Sigmoid colon (tissue), 7 donors: Measurements from ENCODE around the gene ITPR2. TPM values are rescaled to one million over a fixed set of nuclear protein-coding genes. Genes with fewer than 3 reads are reported as not detected.
"Not testable (repeated sequence)": the region's sequence is repeated elsewhere in the genome, so short reads cannot be mapped to it uniquely, and the experiment has no call there.

Source experiments
- DNase-seq: peaks from one replicate; pipeline ENCODE4 v3.0.0-alpha.2; 2019
- H3K27ac ChIP-seq, 4 donors: fragments of 200-600 bp; sonication (generic); one replicate each; pipeline ENCODE4 v1.5.1; 2016 to 2019; ENCODE audit warnings: mild to moderate bottlenecking in 1 of 4
- H3K27me3 ChIP-seq, 3 donors: fragments of 200-600 bp; sonication (generic); one replicate each; pipeline ENCODE4 v1.5.1; 2019; ENCODE audit warnings: mild to moderate bottlenecking in 1 of 3
- H3K36me3 ChIP-seq, 4 donors: fragments of 200-600 bp; sonication (generic); one replicate each; pipeline ENCODE4 v1.5.1; 2016 to 2019
- H3K4me1 ChIP-seq, 4 donors: fragments of 200-600 bp; sonication (generic); one replicate each; pipeline ENCODE4 v1.5.1; 2017 to 2019
- H3K4me3 ChIP-seq, 4 donors: fragments of 200-600 bp; sonication (generic); one replicate each; pipeline ENCODE4 v1.5.1; 2017 to 2019; ENCODE audit warnings: mild to moderate bottlenecking in 2 of 4, moderate library complexity in 1 of 4
- H3K9me3 ChIP-seq, 4 donors: fragments of 200-600 bp in 3 of 4; sonication (generic) in 3 of 4; one replicate each; pipeline versions ENCODE4 v1.5.1 to v1.6.1; 2013 to 2019
- EP300 ChIP-seq, 4 donors: sonication (generic); formaldehyde crosslinking; IDR thresholded peaks; one replicate each; pipeline ENCODE4 v1.6.1; 2017; ENCODE audit warnings: antibody characterized with exemption in 4 of 4
- POLR2A ChIP-seq, 2 donors: fragments of 450-650 bp; IDR thresholded peaks; one replicate each; pipeline ENCODE4 v1.6.1; 2016; ENCODE audit warnings: antibody characterized with exemption in 2 of 2, mild to moderate bottlenecking in 2 of 2, moderate library complexity in 2 of 2
- POLR2AphosphoS5 ChIP-seq, 4 donors: sonication (generic); formaldehyde crosslinking; IDR thresholded peaks; one replicate each; pipeline ENCODE4 v1.6.1; 2017; ENCODE audit warnings: antibody characterized with exemption in 4 of 4
- WGBS, 2 donors: extraction: QIAGEN DNeasy Blood & Tissue Kit; methylation state at CpG; one replicate each; pipeline ENCODE4 v1.1.7; 2013; 5-methylcytosine and 5-hydroxymethylcytosine counted together
- intact Hi-C: fragments of 100-400 bp; cut with DNase I; formaldehyde crosslinking; loops from one replicate; pipeline ENCODE4 v1.15.1; 2023
- polyA plus RNA-seq, 3 donors: library from polyadenylated mRNA; stranded (reverse); fragments of 200-250 nt; gene quantifications; one replicate each; pipeline ENCODE4 v1.2.3, GENCODE V29; 2013
- total RNA-seq, 4 donors: library from RNA; depleted of rRNA; stranded (reverse); fragments of >200 nt; gene quantifications; one replicate each; pipeline ENCODE4 v1.1.0, GENCODE V29; 2016
- TF ChIP-seq, protein P1 (sequence below), 4 experiments: fragments of 450-650 bp in 3 of 4; fragments of 200-600 bp in 1 of 4; IDR thresholded peaks; one replicate each; pipeline ENCODE4 v1.5.1; 2016 to 2019; ENCODE audit warnings: antibody characterized with exemption in 4 of 4, mild to moderate bottlenecking in 3 of 4, moderate library complexity in 2 of 4
- donor health status: healthy with polysubstance abuse.
- donor health status: Bipolar disorder and iron deficiency.
- donor health status: healthy.

Gene ITPR2
- total and polyA plus RNA-seq, 7 donors = 1.4 to 78.1 (median 58.9) TPM

DNA sequence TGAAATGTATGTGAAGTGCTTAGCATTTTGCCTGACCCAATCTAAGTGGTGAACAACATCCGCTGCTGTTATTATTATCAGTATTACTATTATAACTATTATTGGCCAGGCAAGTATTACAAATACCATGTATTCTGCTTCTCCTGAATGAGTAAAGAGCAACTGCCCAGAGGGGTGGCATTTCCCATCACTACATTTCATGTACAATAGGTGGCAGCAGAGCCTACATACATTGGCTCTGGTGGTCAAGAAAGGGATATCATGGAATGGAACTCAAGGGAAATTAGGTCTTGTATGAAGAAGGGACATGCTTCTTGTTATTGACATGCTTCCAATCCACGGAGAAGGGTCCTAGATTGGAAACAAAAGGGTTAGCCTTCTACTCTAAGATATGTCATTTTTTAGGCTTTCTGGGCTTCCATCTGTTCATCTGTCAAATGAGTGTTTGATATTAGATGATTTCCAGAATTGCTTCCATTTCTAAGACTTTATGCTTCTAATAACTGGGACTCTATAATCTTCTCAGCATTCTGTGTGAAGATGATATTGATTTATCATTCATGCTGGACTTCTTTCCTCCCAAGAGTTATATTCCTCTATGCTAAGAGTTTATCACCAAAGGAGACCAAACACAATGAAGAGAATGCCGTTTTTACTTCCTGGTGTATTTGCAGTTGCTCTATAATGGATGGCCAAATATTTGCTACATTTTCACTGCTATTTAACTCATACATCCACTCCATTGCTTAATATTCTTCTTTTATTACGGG, 398.5 kb downstream of the ITPR2 start:
- no peak for DNase-seq
- H3K27ac ChIP-seq = no peak overlapping the region
- peaks cover 0 to 14% (median 0%) of the 10 kb centered on the region in 4 donors for H3K36me3 ChIP-seq
- H3K4me1 ChIP-seq = no peaks in the 10 kb centered on the region
- no peaks in the 10 kb centered on the region for H3K27me3 ChIP-seq
- 36 to 69% methylated on average over 4 of the region's 4 CpGs for WGBS, 2 donors
- TF ChIP-seq, protein P1, sequence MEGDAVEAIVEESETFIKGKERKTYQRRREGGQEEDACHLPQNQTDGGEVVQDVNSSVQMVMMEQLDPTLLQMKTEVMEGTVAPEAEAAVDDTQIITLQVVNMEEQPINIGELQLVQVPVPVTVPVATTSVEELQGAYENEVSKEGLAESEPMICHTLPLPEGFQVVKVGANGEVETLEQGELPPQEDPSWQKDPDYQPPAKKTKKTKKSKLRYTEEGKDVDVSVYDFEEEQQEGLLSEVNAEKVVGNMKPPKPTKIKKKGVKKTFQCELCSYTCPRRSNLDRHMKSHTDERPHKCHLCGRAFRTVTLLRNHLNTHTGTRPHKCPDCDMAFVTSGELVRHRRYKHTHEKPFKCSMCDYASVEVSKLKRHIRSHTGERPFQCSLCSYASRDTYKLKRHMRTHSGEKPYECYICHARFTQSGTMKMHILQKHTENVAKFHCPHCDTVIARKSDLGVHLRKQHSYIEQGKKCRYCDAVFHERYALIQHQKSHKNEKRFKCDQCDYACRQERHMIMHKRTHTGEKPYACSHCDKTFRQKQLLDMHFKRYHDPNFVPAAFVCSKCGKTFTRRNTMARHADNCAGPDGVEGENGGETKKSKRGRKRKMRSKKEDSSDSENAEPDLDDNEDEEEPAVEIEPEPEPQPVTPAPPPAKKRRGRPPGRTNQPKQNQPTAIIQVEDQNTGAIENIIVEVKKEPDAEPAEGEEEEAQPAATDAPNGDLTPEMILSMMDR (IDR thresholded peaks at IDR 0.05) = peak; percentile 64 to 80 (median 74)
- TF ChIP-seq EP300 (IDR thresholded peaks at IDR 0.05) = no peak
- intact Hi-C loops = no loop called here
- H3K9me3 ChIP-seq = no peaks in the 10 kb centered on the region
- H3K4me3 ChIP-seq = no peak overlapping the region

DNA sequence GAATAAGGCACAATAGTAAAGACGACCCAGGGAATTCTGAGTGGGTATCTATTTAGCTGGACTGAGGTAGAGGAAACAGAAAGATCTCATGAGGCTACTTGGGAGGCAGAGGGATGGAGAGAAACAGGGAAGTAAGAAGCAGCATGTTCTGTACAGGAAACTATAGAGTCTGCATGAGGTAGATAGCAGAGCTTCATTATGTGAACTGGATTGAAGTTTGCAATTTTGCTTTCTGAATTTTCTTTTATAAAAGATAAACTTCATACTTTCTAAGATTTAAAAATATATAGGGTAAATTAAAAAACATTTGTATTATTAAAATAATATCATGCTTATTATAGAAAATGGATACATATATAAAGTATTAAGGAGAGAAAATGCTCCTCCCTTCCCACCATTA, 399.3 kb downstream of the ITPR2 start:
- H3K36me3 ChIP-seq = peaks cover 0 to 11% (median 0%) of the 10 kb centered on the region in 4 donors
- H3K27me3 ChIP-seq, H3K27ac ChIP-seq, DNase-seq, intact Hi-C loops, H3K4me1 ChIP-seq, H3K9me3 ChIP-seq, H3K4me3 ChIP-seq: not testable (repeated sequence)
- WGBS, 2 donors = 68 to 85% methylated on average over 1 of the region's 1 CpG

DNA sequence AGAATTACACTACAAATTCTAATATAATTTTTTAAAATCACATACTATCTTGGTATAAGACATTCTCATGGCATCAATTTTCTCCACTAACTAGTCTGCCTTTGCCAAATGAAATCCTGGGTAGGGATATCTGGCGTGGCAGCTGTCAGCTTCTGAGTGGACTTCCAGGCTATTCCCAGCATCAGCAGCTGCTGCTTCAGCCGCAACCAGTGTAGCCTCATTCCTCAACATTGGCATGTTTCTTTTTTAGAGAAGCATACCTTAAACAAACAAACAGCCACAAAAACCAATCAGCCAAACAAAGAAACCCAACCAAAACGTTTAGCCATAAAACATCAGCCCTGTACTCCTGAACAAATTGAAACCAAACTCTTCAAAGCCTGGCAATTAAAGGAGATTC, 401.8 kb downstream of the ITPR2 start:
- H3K27ac ChIP-seq = no peak overlapping the region
- TF ChIP-seq POLR2A (IDR thresholded peaks at IDR 0.05) (no peak), POLR2AphosphoS5 (IDR thresholded peaks at IDR 0.05) (no peak)
- H3K27me3 ChIP-seq = no peaks in the 10 kb centered on the region
- H3K4me3 ChIP-seq = no peak overlapping the region
- DNase-seq = no peak
- H3K4me1 ChIP-seq = no peaks in the 10 kb centered on the region
- H3K36me3 ChIP-seq = peaks cover 0 to 12% (median 0%) of the 10 kb centered on the region in 4 donors
- H3K9me3 ChIP-seq = no peaks in the 10 kb centered on the region
- intact Hi-C loops = no loop called here
- 31 to 35% methylated on average over 3 of the region's 3 CpGs for WGBS, 2 donors

DNA sequence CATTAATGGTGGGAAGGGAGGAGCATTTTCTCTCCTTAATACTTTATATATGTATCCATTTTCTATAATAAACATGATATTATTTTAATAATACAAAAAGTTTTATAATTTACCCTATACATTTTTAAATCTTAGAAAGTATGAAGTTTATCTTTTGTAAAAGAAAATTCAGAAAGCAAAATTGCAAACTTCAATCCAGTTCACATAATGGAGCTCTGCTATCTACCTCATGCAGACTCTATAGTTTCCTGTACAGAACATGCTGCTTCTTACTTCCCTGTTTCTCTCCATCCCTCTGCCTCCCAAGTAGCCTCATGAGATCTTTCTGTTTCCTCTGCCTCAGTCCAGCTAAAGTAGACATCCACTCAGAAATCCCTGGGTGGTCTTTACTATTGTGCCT, 402.4 kb downstream of the ITPR2 start:
- peaks cover 0 to 12% (median 0%) of the 10 kb centered on the region in 4 donors for H3K36me3 ChIP-seq
- H3K4me3 ChIP-seq, H3K9me3 ChIP-seq, H3K27ac ChIP-seq, DNase-seq, intact Hi-C loops, H3K27me3 ChIP-seq, H3K4me1 ChIP-seq: not testable (repeated sequence)

DNA sequence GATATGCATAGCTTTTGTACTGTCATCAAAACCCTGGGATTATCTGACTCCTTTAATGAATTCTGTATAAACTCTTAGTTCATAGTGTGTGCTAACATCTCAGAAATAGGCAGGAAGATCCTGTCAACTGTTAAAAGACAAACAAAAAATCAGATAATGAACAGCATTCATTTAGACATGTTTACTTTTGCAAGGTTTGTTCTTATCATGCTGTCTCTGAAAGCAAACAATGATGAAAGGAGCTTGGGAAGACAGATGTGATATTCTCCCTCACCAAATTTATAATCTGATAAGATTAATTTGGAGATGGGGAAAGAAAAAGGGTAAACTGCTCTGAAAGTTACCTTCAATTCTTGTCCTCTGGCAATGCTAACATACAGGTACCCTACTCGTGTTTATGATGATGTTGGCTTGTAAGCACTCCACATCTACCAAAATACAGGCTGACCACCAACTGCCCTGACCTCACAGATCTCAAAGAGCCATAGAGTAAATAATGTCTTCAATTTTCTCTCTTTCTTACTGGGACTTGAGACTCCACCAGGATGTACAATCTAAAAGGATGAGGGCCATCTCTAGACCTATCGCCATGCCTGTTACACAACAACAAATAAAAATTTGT, 403.8 kb downstream of the ITPR2 start:
- intact Hi-C loops = no loop called here
- WGBS, 2 donors = 73 to 89% methylated on average over 2 of the region's 2 CpGs
- DNase-seq = no peak
- H3K36me3 ChIP-seq = peaks cover 0 to 12% (median 0%) of the 10 kb centered on the region in 4 donors
- no peak overlapping the region for H3K4me3 ChIP-seq
- TF ChIP-seq POLR2A (IDR thresholded peaks at IDR 0.05) (no peak), POLR2AphosphoS5 (IDR thresholded peaks at IDR 0.05) (no peak), EP300 (IDR thresholded peaks at IDR 0.05) (no peak)
- TF ChIP-seq, protein P1 (IDR thresholded peaks at IDR 0.05) = no peak
- H3K9me3 ChIP-seq = no peaks in the 10 kb centered on the region
- H3K27me3 ChIP-seq = no peaks in the 10 kb centered on the region
- H3K4me1 ChIP-seq = no peaks in the 10 kb centered on the region
- no peak overlapping the region for H3K27ac ChIP-seq

DNA sequence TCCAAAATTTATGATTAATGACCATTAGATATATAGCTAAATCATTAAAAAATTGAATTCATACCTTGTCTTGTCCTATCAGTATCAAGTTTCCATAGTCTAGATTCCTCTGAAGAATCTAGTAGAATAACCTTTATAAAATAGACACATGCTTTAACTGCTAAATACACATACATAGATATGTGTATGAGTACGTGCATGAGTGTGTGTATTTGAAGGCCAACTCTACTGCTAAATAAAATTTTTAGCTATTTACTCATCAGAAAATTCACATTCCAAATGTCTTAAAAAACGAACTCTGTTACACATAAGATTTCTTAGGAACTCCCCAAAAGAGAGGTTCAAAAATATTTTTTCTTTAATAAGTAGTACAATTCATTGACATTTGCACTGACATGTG, 404.6 kb downstream of the ITPR2 start:
- TF ChIP-seq POLR2AphosphoS5 (IDR thresholded peaks at IDR 0.05) (no peak), EP300 (IDR thresholded peaks at IDR 0.05) (no peak), POLR2A (IDR thresholded peaks at IDR 0.05) (no peak)
- TF ChIP-seq, protein P1 (IDR thresholded peaks at IDR 0.05) = no peak
- intact Hi-C loops = no loop called here

More for the DNA sequence above, 404.6 kb downstream of the ITPR2 start:
- H3K4me1 ChIP-seq = no peaks in the 10 kb centered on the region
- no peaks in the 10 kb centered on the region for H3K27me3 ChIP-seq
- no peak overlapping the region for H3K4me3 ChIP-seq
- no peak for DNase-seq
- no peak overlapping the region for H3K27ac ChIP-seq
- WGBS, 2 donors = 94 to 95% methylated on average over 2 of the region's 2 CpGs
- H3K36me3 ChIP-seq = peaks cover 0 to 12% (median 0%) of the 10 kb centered on the region in 4 donors
- no peaks in the 10 kb centered on the region for H3K9me3 ChIP-seq
